ENCODE data around the gene HK2.

HK2 gene

GRCh38 chr2:74916394-74916793 is 82.5 kb downstream of the HK2 start:
- H3K18ac ChIP-seq (ENCODE audit: low read depth in 1 of 2, low read length in 2 of 2): no peak overlapping the region
- H2AK5ac ChIP-seq (ENCODE audit: low read length, severe bottlenecking): no peak overlapping the region
- no peak overlapping the region for H4K91ac ChIP-seq (ENCODE audit: low read length)
- peaks cover 2% of the 10 kb centered on the region for H3K9me3 ChIP-seq (ENCODE audit: control insufficient read depth, low read length)
- H2BK15ac ChIP-seq (ENCODE audit: low read depth, poor library complexity, severe bottlenecking): no peak overlapping the region
- no peaks in the 10 kb centered on the region for H3K79me1 ChIP-seq (replicated peaks; ENCODE audit: low read length, poor library complexity, severe bottlenecking)
- H4K8ac ChIP-seq (ENCODE audit: low read length): no peak overlapping the region
- no peak overlapping the region for H3K4ac ChIP-seq (ENCODE audit: low read depth in 1 of 2, low read length in 2 of 2)
- no peak overlapping the region for H3K9ac ChIP-seq (ENCODE audit: low read length)
- H3K4me2 ChIP-seq (ENCODE audit: low read length, poor library complexity, severe bottlenecking): no peak overlapping the region
- H3K36me3 ChIP-seq (ENCODE audit: control insufficient read depth in 1 of 2, insufficient read depth in 2 of 2, low read depth in 1 of 2, low read length in 2 of 2): no peaks in the 10 kb centered on the region
- no peak for DNase-seq
- H3K27ac ChIP-seq (ENCODE audit: low read length, poor library complexity, severe bottlenecking): no peak overlapping the region
- no peak overlapping the region for H2AFZ ChIP-seq (ENCODE audit: low read depth, low read length)
- H3K14ac ChIP-seq (ENCODE audit: low read length in 2 of 2): no peak overlapping the region
- no peak overlapping the region for H3K23ac ChIP-seq (ENCODE audit: low read length in 2 of 2)
- H2BK120ac ChIP-seq (ENCODE audit: low read depth, low read length): no peak overlapping the region
- H2BK12ac ChIP-seq (ENCODE audit: low read length in 2 of 2): no peak overlapping the region
- no peak overlapping the region for H2BK5ac ChIP-seq (ENCODE audit: low read depth, low read length, poor library complexity, severe bottlenecking)
- no peaks in the 10 kb centered on the region for H3K27me3 ChIP-seq (ENCODE audit: control insufficient read depth in 1 of 2, insufficient read depth in 1 of 2, low read length in 2 of 2)
- WGBS: 82% methylated on average over 2 of the region's 2 CpGs
- no peak overlapping the region for H3K4me3 ChIP-seq (ENCODE audit: insufficient read depth in 1 of 2, low read depth in 1 of 2, low read length in 2 of 2)
- H3K4me1 ChIP-seq (ENCODE audit: control insufficient read depth, insufficient read depth, low read depth, low read length): peaks cover 6% of the 10 kb centered on the region

- peaks cover 6% of the 10 kb centered on the region for H3K4me1 ChIP-seq (ENCODE audit: control insufficient read depth, insufficient read depth, low read depth, low read length)
- H3K4me2 ChIP-seq (ENCODE audit: low read length, poor library complexity, severe bottlenecking): no peak overlapping the region
- no peak overlapping the region for H3K4me3 ChIP-seq (ENCODE audit: insufficient read depth in 1 of 2, low read depth in 1 of 2, low read length in 2 of 2)
- H3K4ac ChIP-seq (ENCODE audit: low read depth in 1 of 2, low read length in 2 of 2): no peak overlapping the region
- H4K8ac ChIP-seq (ENCODE audit: low read length): no peak overlapping the region
- H3K27me3 ChIP-seq (ENCODE audit: control insufficient read depth in 1 of 2, insufficient read depth in 1 of 2, low read length in 2 of 2): no peaks in the 10 kb centered on the region
- no peak overlapping the region for H2BK120ac ChIP-seq (ENCODE audit: low read depth, low read length)
- H3K9me3 ChIP-seq (ENCODE audit: control insufficient read depth, low read length): peaks cover 3% of the 10 kb centered on the region
- no peaks in the 10 kb centered on the region for H3K36me3 ChIP-seq (ENCODE audit: control insufficient read depth in 1 of 2, insufficient read depth in 2 of 2, low read depth in 1 of 2, low read length in 2 of 2)
- H2AFZ ChIP-seq (ENCODE audit: low read depth, low read length): no peak overlapping the region
- no peak overlapping the region for H3K23ac ChIP-seq (ENCODE audit: low read length in 2 of 2)
- H4K91ac ChIP-seq (ENCODE audit: low read length): no peak overlapping the region
- H3K18ac ChIP-seq (ENCODE audit: low read depth in 1 of 2, low read length in 2 of 2): peak overlapping the region in 1 of 2 experiments; percentile 15
- H2BK5ac ChIP-seq (ENCODE audit: low read depth, low read length, poor library complexity, severe bottlenecking): no peak overlapping the region
- H2BK15ac ChIP-seq (ENCODE audit: low read depth, poor library complexity, severe bottlenecking): no peak overlapping the region
- no peak overlapping the region for H3K27ac ChIP-seq (ENCODE audit: low read length, poor library complexity, severe bottlenecking)
- H3K79me1 ChIP-seq (replicated peaks; ENCODE audit: low read length, poor library complexity, severe bottlenecking): no peaks in the 10 kb centered on the region
- WGBS: 54% methylated on average over 17 of the region's 20 CpGs
- no peak overlapping the region for H3K14ac ChIP-seq (ENCODE audit: low read length in 2 of 2)
- peak overlapping the region in 1 of 2 experiments; percentile 23 for H2BK12ac ChIP-seq (ENCODE audit: low read length in 2 of 2)
- H2AK5ac ChIP-seq (ENCODE audit: low read length, severe bottlenecking): no peak overlapping the region
- DNase-seq: peak; percentile 87
- H3K9ac ChIP-seq (ENCODE audit: low read length): no peak overlapping the region
Observed at GRCh38 chr2:74917702-74918619, 84.0 kb downstream of the HK2 start.

GRCh38 chr2:74919827-74920226 is 85.9 kb downstream of the HK2 start:
- H3K36me3 ChIP-seq (ENCODE audit: control insufficient read depth in 1 of 2, insufficient read depth in 2 of 2, low read depth in 1 of 2, low read length in 2 of 2): no peaks in the 10 kb centered on the region
- H3K4me1 ChIP-seq (ENCODE audit: control insufficient read depth, insufficient read depth, low read depth, low read length): peaks cover 6% of the 10 kb centered on the region
- H3K27ac ChIP-seq (ENCODE audit: low read length, poor library complexity, severe bottlenecking): no peak overlapping the region
- H3K18ac ChIP-seq (ENCODE audit: low read depth in 1 of 2, low read length in 2 of 2): peak overlapping the region; percentile 24 to 80
- H3K4me2 ChIP-seq (ENCODE audit: low read length, poor library complexity, severe bottlenecking): peak overlapping the region; percentile 98
- H2AFZ ChIP-seq (ENCODE audit: low read depth, low read length): no peak overlapping the region
- H4K8ac ChIP-seq (ENCODE audit: low read length): no peak overlapping the region
- peak overlapping the region; percentile 23 for H2BK120ac ChIP-seq (ENCODE audit: low read depth, low read length)
- H3K9me3 ChIP-seq (ENCODE audit: control insufficient read depth, low read length): peaks cover 3% of the 10 kb centered on the region
- DNase-seq: peak; percentile 49
- H3K4me3 ChIP-seq (ENCODE audit: insufficient read depth in 1 of 2, low read depth in 1 of 2, low read length in 2 of 2): peak overlapping the region; percentile 58 to 75
- peak overlapping the region; percentile 95 for H2BK15ac ChIP-seq (ENCODE audit: low read depth, poor library complexity, severe bottlenecking)
- peak overlapping the region; percentile 53 for H4K91ac ChIP-seq (ENCODE audit: low read length)
- H2BK12ac ChIP-seq (ENCODE audit: low read length in 2 of 2): peak overlapping the region in 1 of 2 experiments; percentile 29
- no peak overlapping the region for H3K14ac ChIP-seq (ENCODE audit: low read length in 2 of 2)
- H3K4ac ChIP-seq (ENCODE audit: low read depth in 1 of 2, low read length in 2 of 2): no peak overlapping the region
- H2BK5ac ChIP-seq (ENCODE audit: low read depth, low read length, poor library complexity, severe bottlenecking): no peak overlapping the region
- H3K23ac ChIP-seq (ENCODE audit: low read length in 2 of 2): peak overlapping the region in 1 of 2 experiments; percentile 23
- H3K27me3 ChIP-seq (ENCODE audit: control insufficient read depth in 1 of 2, insufficient read depth in 1 of 2, low read length in 2 of 2): no peaks in the 10 kb centered on the region
- WGBS: 5% methylated on average over 34 of the region's 34 CpGs
- peak overlapping the region; percentile 51 for H3K9ac ChIP-seq (ENCODE audit: low read length)
- no peaks in the 10 kb centered on the region for H3K79me1 ChIP-seq (replicated peaks; ENCODE audit: low read length, poor library complexity, severe bottlenecking)
- H2AK5ac ChIP-seq (ENCODE audit: low read length, severe bottlenecking): no peak overlapping the region

GRCh38 chr2:74921236-74921736 is 87.4 kb downstream of the HK2 start:
- H3K9me3 ChIP-seq (ENCODE audit: control insufficient read depth, low read length): peaks cover 3% of the 10 kb centered on the region
- H3K14ac ChIP-seq (ENCODE audit: low read length in 2 of 2): no peak overlapping the region
- H2AFZ ChIP-seq (ENCODE audit: low read depth, low read length): no peak overlapping the region
- H3K4me3 ChIP-seq (ENCODE audit: insufficient read depth in 1 of 2, low read depth in 1 of 2, low read length in 2 of 2): no peak overlapping the region
- H3K27me3 ChIP-seq (ENCODE audit: control insufficient read depth in 1 of 2, insufficient read depth in 1 of 2, low read length in 2 of 2): no peaks in the 10 kb centered on the region
- no peak overlapping the region for H3K4ac ChIP-seq (ENCODE audit: low read depth in 1 of 2, low read length in 2 of 2)
- H3K18ac ChIP-seq (ENCODE audit: low read depth in 1 of 2, low read length in 2 of 2): no peak overlapping the region
- 93% methylated on average over 2 of the region's 2 CpGs for WGBS
- H2BK120ac ChIP-seq (ENCODE audit: low read depth, low read length): no peak overlapping the region
- H3K27ac ChIP-seq (ENCODE audit: low read length, poor library complexity, severe bottlenecking): no peak overlapping the region
- H4K8ac ChIP-seq (ENCODE audit: low read length): no peak overlapping the region
- H3K23ac ChIP-seq (ENCODE audit: low read length in 2 of 2): no peak overlapping the region
- no peak overlapping the region for H2AK5ac ChIP-seq (ENCODE audit: low read length, severe bottlenecking)
- no peak overlapping the region for H3K4me2 ChIP-seq (ENCODE audit: low read length, poor library complexity, severe bottlenecking)
- H2BK5ac ChIP-seq (ENCODE audit: low read depth, low read length, poor library complexity, severe bottlenecking): no peak overlapping the region
- H3K36me3 ChIP-seq (ENCODE audit: control insufficient read depth in 1 of 2, insufficient read depth in 2 of 2, low read depth in 1 of 2, low read length in 2 of 2): no peaks in the 10 kb centered on the region
- no peak for DNase-seq
- no peak overlapping the region for H2BK12ac ChIP-seq (ENCODE audit: low read length in 2 of 2)
- no peaks in the 10 kb centered on the region for H3K79me1 ChIP-seq (replicated peaks; ENCODE audit: low read length, poor library complexity, severe bottlenecking)
- H4K91ac ChIP-seq (ENCODE audit: low read length): no peak overlapping the region
- no peak overlapping the region for H2BK15ac ChIP-seq (ENCODE audit: low read depth, poor library complexity, severe bottlenecking)
- peaks cover 6% of the 10 kb centered on the region for H3K4me1 ChIP-seq (ENCODE audit: control insufficient read depth, insufficient read depth, low read depth, low read length)
- H3K9ac ChIP-seq (ENCODE audit: low read length): no peak overlapping the region
